HepG2 (cell line): ENCODE results near the gene ZNF829. TPM values are rescaled to one million over a fixed set of nuclear protein-coding genes. Genes with fewer than 3 reads are reported as not detected.
A peak's percentile ranks its signal among the peaks of the same experiment; 100 is the strongest.

Experiments used
- ADNP ChIP-seq: sonication (generic); formaldehyde crosslinking; IDR thresholded peaks from 2 replicates; pipeline ENCODE4 v1.4.0; 2020; ENCODE audit warnings: missing genetic modification reagents
- ARNT ChIP-seq: fragments of 450-650 bp; IDR thresholded peaks from 2 replicates; pipeline ENCODE4 v1.6.1; 2017
- CSRNP2 ChIP-seq: sonication (generic); formaldehyde crosslinking; conservative IDR thresholded peaks from 2 replicates; pipeline ENCODE4 v1.8.0; 2022; ENCODE audit warnings: low read depth, missing genetic modification reagents
- DNMT3B ChIP-seq: conservative IDR thresholded peaks from 2 replicates; pipeline ENCODE4 v1.6.1; 2016; ENCODE audit warnings: missing biosample characterization, control low read depth
- KDM4B ChIP-seq: sonication (generic); formaldehyde crosslinking; IDR thresholded peaks from 2 replicates; pipeline ENCODE4 v1.4.0; 2020; ENCODE audit warnings: missing genetic modification reagents
- KLF11 ChIP-seq: IDR thresholded peaks from 2 replicates; pipeline ENCODE4 v1.6.1; 2016; ENCODE audit warnings: missing compliant biosample characterization
- NR1H2 ChIP-seq: sonication (generic); formaldehyde crosslinking; IDR thresholded peaks from 2 replicates; pipeline ENCODE4 v1.8.1; 2022; ENCODE audit warnings: low read depth, missing genetic modification reagents, borderline replicate concordance
- PHF5A ChIP-seq: IDR thresholded peaks from one replicate; pipeline ENCODE4 v1.6.1; 2018; ENCODE audit warnings: low read depth, missing genetic modification reagents; ENCODE audit not compliant: unreplicated experiment
- POGK ChIP-seq: sonication (generic); formaldehyde crosslinking; conservative IDR thresholded peaks from 2 replicates; pipeline ENCODE4 v1.8.0; 2022; ENCODE audit warnings: mild to moderate bottlenecking, moderate library complexity, missing genetic modification reagents
- SATB2 ChIP-seq: sonication (generic); formaldehyde crosslinking; IDR thresholded peaks from 2 replicates; pipeline ENCODE4 v1.5.0; 2020; ENCODE audit warnings: missing genetic modification reagents
- SOX13 ChIP-seq, 3 experiments: fragments of 450-650 bp in 1 of 3; sonication (generic) in 1 of 3; formaldehyde crosslinking in 1 of 3; IDR thresholded peaks in 2 of 3; conservative IDR thresholded peaks in 1 of 3; 2 replicates each; pipeline versions ENCODE4 v1.5.0 to v1.6.1; 2016 to 2020; ENCODE audit warnings: antibody characterized with exemption in 1 of 3, mild to moderate bottlenecking in 1 of 3, missing compliant biosample characterization in 1 of 3, missing genetic modification reagents in 1 of 3, moderate library complexity in 1 of 3
- SP140L ChIP-seq: sonication (generic); formaldehyde crosslinking; IDR thresholded peaks from 2 replicates; pipeline ENCODE4 v1.4.0; 2020; ENCODE audit warnings: missing genetic modification reagents, borderline replicate concordance
- TOPORS ChIP-seq: sonication (generic); formaldehyde crosslinking; IDR thresholded peaks from 2 replicates; pipeline ENCODE4 v1.8.0; 2023; ENCODE audit warnings: mild to moderate bottlenecking, missing genetic modification reagents
- TRIM24 ChIP-seq: sonication (generic); formaldehyde crosslinking; IDR thresholded peaks from 2 replicates; pipeline ENCODE4 v1.8.0; 2022; ENCODE audit warnings: mild to moderate bottlenecking, missing genetic modification reagents
- YY1 ChIP-seq: IDR thresholded peaks from 2 replicates; pipeline ENCODE4 v1.6.1; 2011; ENCODE audit warnings: low read length, low read depth, moderate library complexity, mild to moderate bottlenecking; ENCODE audit not compliant: insufficient read depth, insufficient replicate concordance
- ZNF280B ChIP-seq: sonication (generic); formaldehyde crosslinking; IDR thresholded peaks from 2 replicates; pipeline ENCODE4 v1.5.0; 2020; ENCODE audit warnings: missing genetic modification reagents, mild to moderate bottlenecking, borderline replicate concordance
- ZNF335 ChIP-seq: sonication (generic); formaldehyde crosslinking; IDR thresholded peaks from 2 replicates; pipeline ENCODE4 v1.4.0; 2020; ENCODE audit warnings: missing genetic modification reagents
- ZNF468 ChIP-seq: sonication (generic); formaldehyde crosslinking; IDR thresholded peaks from 2 replicates; pipeline ENCODE4 v1.8.0; 2022; ENCODE audit warnings: mild to moderate bottlenecking, moderate library complexity, missing genetic modification reagents
- polyA plus RNA-seq, 8 experiments: library from polyadenylated mRNA; depleted of rRNA in 3 of 8; stranded (reverse) in 7 of 8; unstranded in 1 of 8; fragments of >200 nt; fragmentation: Illumina TruSeq in 4 of 8; extraction: Trizol in 4 of 8; gene quantifications; 2 replicates each; pipeline versions ENCODE4 v1.2.1 to v1.2.3, GENCODE V29; 2011 to 2016; ENCODE audit warnings: low read depth in 4 of 8, missing spikeins in 1 of 8, mixed read lengths in 1 of 8; ENCODE audit not compliant: insufficient read depth in 1 of 8
- total RNA-seq, 5 experiments: library from RNA; depleted of rRNA; stranded (reverse); fragments of >200 nt; fragmentation: Illumina TruSeq; extraction: Trizol; gene quantifications; 2 replicates each; pipeline ENCODE4 v1.2.3, GENCODE V29; 2016; ENCODE audit warnings: low read depth in 1 of 5
- TF ChIP-seq, protein P1 (sequence below): sonication (generic); formaldehyde crosslinking; IDR thresholded peaks from 2 replicates; pipeline ENCODE4 v1.4.0; 2020; ENCODE audit warnings: missing genetic modification reagents
- TF ChIP-seq, protein P2 (sequence below): sonication (generic); formaldehyde crosslinking; IDR thresholded peaks from 2 replicates; pipeline ENCODE4 v1.5.0; 2020; ENCODE audit warnings: mild to moderate bottlenecking, missing genetic modification reagents

The ZNF829 gene
- total and polyA plus RNA-seq, 2 of the 13 experiments (the other 11 are each of a cell fraction or from before 2014, with no cell fraction given): 0.15 to 0.86 TPM

GRCh38 chr19:36850559-36851442 lies 65.3 kb downstream of the ZNF829 start, which contains the start of gene ZNF345 (continued):
- TF ChIP-seq ZNF280B (CRISPR knock-in tag) (peak; percentile 49; the same call in 1 of the 2 replicates), ZNF335 (CRISPR knock-in tag) (0 out of 2 replicates have a peak, but pooled peaks have one; percentile 35), PHF5A (no peak), TRIM24 (CRISPR knock-in tag) (no peak), ZNF468 (CRISPR knock-in tag) (no peak), SATB2 (CRISPR knock-in tag) (no peak), CSRNP2 (CRISPR knock-in tag) (no peak), ADNP (no peak), YY1 (peak; percentile 39), KLF11 (CRISPR knock-in tag) (no peak), TOPORS (CRISPR knock-in tag) (no peak; the same call in none of the 2 replicates), NR1H2 (CRISPR knock-in tag) (no peak), ARNT (no peak), SP140L (no peak), SOX13 (IDR thresholded peaks at IDR 0.05) (no peak), SOX13 (CRISPR knock-in tag; conservative IDR thresholded peaks at IDR 0.05 in 1 of 2, IDR thresholded peaks at IDR 0.05 in 1 of 2) (no peak), KDM4B (CRISPR knock-in tag) (no peak), POGK (no peak), DNMT3B (CRISPR knock-in tag) (no peak)
- TF ChIP-seq, protein P1, sequence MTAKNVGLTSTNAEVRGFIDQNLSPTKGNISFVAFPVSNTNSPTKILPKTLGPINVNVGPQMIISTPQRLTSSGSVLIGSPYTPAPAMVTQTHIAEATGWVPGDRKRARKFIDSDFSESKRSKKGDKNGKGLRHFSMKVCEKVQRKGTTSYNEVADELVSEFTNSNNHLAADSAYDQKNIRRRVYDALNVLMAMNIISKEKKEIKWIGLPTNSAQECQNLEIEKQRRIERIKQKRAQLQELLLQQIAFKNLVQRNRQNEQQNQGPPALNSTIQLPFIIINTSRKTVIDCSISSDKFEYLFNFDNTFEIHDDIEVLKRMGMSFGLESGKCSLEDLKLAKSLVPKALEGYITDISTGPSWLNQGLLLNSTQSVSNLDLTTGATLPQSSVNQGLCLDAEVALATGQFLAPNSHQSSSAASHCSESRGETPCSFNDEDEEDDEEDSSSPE (CRISPR knock-in tag): peak; percentile 72; the same call in 1 of the 2 replicates
- TF ChIP-seq, protein P2, sequence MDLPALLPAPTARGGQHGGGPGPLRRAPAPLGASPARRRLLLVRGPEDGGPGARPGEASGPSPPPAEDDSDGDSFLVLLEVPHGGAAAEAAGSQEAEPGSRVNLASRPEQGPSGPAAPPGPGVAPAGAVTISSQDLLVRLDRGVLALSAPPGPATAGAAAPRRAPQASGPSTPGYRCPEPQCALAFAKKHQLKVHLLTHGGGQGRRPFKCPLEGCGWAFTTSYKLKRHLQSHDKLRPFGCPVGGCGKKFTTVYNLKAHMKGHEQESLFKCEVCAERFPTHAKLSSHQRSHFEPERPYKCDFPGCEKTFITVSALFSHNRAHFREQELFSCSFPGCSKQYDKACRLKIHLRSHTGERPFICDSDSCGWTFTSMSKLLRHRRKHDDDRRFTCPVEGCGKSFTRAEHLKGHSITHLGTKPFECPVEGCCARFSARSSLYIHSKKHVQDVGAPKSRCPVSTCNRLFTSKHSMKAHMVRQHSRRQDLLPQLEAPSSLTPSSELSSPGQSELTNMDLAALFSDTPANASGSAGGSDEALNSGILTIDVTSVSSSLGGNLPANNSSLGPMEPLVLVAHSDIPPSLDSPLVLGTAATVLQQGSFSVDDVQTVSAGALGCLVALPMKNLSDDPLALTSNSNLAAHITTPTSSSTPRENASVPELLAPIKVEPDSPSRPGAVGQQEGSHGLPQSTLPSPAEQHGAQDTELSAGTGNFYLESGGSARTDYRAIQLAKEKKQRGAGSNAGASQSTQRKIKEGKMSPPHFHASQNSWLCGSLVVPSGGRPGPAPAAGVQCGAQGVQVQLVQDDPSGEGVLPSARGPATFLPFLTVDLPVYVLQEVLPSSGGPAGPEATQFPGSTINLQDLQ (CRISPR knock-in tag): no peak
